PFSK-1 (cell line): ENCODE results near the gene RAX.

ENCODE experiments used
- FOXP2 ChIP-seq: optimal IDR thresholded peaks from 2 replicates; pipeline ENCODE3; 2011; ENCODE audit warnings: borderline replicate concordance, control low read depth, inconsistent platforms; ENCODE audit not compliant: insufficient read depth; ENCODE audit errors: extremely low read length, extremely low read depth
- POLR2AphosphoS5 ChIP-seq: IDR thresholded peaks from 2 replicates; pipeline ENCODE4 v1.6.1; 2012; ENCODE audit warnings: low read depth, mild to moderate bottlenecking, control low read depth, low read length, moderate library complexity
- SIN3A ChIP-seq: IDR thresholded peaks from 2 replicates; pipeline ENCODE4 v1.6.1; 2012; ENCODE audit warnings: mild to moderate bottlenecking, low read length, moderate library complexity, borderline replicate concordance; ENCODE audit not compliant: insufficient read depth
- TAF1 ChIP-seq: IDR thresholded peaks from 2 replicates; pipeline ENCODE4 v1.6.1; 2012; ENCODE audit warnings: low read length, control low read depth, borderline replicate concordance; ENCODE audit not compliant: insufficient read depth
- TF ChIP-seq, protein P1 (sequence below), 2 experiments: IDR thresholded peaks; 2 replicates each; pipeline versions ENCODE4 v1.6.1 to v1.8.0; 2011 to 2012; ENCODE audit warnings: low read depth in 2 of 2, low read length in 2 of 2, control low read depth in 1 of 2, inconsistent platforms in 1 of 2, mild to moderate bottlenecking in 1 of 2, moderate library complexity in 1 of 2; ENCODE audit not compliant: insufficient read depth in 1 of 2

RAX gene

DNA sequence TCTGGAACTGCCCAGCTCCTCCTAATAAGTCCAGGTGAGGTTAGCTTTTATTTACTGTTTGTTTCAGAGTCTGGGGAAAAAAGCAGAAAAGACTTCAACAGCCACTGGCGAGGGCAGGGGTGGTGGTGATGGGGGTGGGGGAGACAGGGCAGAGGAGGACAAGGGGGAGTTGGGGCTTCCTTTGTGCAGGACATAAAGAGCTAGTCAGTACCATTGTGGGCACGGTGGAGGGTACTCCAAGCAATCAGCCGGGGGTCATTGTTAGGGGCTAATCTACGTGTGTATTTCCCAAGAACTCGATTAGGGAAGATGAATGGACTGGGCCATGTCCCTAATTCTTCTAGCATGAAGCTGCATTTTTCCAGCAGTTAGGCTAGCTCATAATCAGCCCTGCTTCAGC lies 2.8 kb upstream of the RAX start:
- TF ChIP-seq SIN3A: no peak
- TF ChIP-seq, protein P1, sequence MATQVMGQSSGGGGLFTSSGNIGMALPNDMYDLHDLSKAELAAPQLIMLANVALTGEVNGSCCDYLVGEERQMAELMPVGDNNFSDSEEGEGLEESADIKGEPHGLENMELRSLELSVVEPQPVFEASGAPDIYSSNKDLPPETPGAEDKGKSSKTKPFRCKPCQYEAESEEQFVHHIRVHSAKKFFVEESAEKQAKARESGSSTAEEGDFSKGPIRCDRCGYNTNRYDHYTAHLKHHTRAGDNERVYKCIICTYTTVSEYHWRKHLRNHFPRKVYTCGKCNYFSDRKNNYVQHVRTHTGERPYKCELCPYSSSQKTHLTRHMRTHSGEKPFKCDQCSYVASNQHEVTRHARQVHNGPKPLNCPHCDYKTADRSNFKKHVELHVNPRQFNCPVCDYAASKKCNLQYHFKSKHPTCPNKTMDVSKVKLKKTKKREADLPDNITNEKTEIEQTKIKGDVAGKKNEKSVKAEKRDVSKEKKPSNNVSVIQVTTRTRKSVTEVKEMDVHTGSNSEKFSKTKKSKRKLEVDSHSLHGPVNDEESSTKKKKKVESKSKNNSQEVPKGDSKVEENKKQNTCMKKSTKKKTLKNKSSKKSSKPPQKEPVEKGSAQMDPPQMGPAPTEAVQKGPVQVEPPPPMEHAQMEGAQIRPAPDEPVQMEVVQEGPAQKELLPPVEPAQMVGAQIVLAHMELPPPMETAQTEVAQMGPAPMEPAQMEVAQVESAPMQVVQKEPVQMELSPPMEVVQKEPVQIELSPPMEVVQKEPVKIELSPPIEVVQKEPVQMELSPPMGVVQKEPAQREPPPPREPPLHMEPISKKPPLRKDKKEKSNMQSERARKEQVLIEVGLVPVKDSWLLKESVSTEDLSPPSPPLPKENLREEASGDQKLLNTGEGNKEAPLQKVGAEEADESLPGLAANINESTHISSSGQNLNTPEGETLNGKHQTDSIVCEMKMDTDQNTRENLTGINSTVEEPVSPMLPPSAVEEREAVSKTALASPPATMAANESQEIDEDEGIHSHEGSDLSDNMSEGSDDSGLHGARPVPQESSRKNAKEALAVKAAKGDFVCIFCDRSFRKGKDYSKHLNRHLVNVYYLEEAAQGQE (IDR thresholded peaks at IDR 0.05; ENCODE audit: insufficient read depth in 1 of 2, low read depth in 2 of 2, low read length in 2 of 2): no peak
- no peak for TF ChIP-seq TAF1
- TF ChIP-seq POLR2AphosphoS5: no peak
- no peak for TF ChIP-seq FOXP2

DNA sequence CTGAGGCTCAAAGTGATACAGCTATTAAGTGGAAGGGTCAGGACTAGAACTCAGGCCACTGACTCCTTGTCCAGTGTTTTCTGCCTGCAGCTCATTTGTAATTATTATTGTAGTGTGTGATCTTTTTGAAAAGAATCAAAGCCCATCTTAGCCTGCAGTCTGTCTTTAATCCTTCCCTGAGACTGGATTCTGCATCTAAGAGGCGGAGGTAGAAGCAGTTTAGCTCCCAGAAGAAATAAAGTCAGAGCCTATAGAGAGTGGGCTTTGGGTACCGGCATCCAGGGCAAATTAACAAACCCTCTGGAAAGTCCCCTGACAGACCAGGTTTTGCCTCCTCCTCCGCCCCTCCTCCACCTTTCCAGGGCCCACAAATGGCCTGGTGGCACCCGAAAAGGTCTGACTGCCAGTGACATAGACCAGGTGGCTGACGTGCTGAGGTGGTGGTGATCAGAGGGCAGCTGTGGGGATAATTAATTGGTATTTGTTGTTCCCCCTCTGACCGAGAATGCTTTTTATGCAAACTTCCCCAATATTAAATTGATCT lies 2.2 kb upstream of the RAX start:
- TF ChIP-seq TAF1: no peak
- no peak for TF ChIP-seq FOXP2

DNA sequence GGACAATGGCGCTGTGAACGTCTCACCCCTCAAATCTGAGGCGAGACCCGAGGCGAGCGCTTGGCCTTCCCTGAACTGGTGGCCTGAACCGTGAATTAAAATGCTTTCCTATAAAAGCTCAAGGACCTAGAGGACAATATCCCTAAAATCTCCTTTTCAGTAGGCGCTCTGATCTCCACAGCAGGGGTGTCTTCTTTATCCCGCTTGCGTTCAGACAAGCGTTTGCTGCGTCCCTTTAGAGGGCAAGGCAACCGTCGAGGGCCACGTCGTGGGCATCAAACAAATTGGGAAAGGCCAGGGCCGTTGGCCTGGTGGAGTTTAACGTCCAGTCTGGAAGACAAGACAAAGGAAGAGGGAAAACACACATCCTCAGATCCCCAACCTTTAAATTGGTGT lies 1.3 kb upstream of the RAX start:
- TF ChIP-seq, protein P1 (IDR thresholded peaks at IDR 0.05; ENCODE audit: insufficient read depth in 1 of 2, low read depth in 2 of 2, low read length in 2 of 2): no peak
- TF ChIP-seq POLR2AphosphoS5 (no peak), SIN3A (no peak), TAF1 (no peak), FOXP2 (no peak)

DNA sequence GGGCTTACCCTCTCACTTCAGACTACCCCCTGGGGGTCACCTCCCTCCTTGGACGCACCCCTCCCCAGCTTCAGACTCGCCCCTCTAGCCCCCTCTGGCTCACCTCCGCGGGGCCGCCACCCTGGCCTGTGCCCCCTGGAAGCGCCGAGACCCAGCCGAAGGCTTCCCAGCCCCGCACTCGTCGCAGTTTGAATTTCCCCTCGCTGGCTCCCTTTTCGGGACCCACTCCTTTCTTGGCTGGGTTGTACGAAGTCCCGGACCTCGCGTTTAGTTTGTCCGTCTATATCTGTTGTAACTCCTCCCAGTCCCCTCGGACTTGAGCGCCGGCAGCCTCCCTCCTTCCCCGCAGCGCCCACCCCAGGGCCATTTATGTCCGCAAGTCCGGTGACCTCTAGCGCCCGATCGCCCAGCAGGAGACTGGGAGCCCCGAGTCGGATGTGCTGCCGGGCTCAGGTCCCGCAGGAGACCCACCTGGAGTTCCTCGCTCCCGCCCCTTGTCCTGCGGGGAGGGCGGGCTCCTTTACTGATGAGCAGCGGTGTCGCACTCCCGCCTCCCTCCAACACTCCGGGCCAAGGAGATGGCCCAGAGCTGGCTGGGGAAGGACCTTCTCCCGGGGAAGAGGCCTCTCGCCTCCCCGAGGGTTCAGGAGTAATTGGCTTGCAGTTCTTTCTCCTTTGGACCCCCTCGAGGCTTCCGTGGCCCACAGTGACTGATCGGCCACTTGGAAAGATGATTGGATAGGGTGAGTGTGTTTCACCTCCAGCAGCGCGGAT lies 692 bp upstream of the RAX start:
- no peak for TF ChIP-seq POLR2AphosphoS5
- TF ChIP-seq FOXP2: no peak
- TF ChIP-seq TAF1: no peak
- TF ChIP-seq, protein P1 (IDR thresholded peaks at IDR 0.05; ENCODE audit: insufficient read depth in 1 of 2, low read depth in 2 of 2, low read length in 2 of 2): no peak
- TF ChIP-seq SIN3A: no peak

DNA sequence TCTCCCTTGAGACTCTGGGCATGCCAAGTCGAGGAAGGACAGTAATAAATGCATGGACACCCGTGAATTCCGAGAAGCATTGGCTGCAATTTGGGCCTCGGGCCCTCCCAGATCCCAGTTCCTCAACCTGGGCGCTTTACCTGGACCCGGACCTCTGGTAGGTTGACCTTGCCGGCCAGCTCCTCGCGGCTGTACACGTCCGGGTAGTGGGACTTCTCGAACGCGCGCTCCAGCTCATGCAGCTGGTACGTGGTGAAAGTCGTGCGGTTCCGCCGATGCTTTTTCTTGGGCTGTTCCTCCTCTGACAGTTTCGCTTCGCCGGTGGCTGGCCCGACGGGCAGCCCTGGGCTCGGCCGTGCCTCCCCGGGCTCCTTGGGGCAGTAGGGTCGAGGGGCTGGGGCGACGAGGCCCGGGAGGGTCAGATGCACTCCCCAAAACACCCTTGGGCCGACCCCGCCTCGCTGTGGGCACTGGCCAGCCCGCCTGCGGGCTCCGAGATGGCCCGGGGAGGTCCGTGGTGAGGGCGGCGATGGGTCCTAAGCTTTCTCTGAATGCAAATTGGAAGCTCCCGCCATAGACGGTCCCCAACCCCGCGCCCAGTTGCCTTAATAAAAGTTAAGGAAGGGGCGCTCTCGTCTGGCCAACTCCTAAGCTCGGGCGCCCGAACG lies 899 bp downstream of the RAX start:
- no peak for TF ChIP-seq POLR2AphosphoS5
- TF ChIP-seq FOXP2: no peak
- no peak for TF ChIP-seq TAF1
- TF ChIP-seq, protein P1 (IDR thresholded peaks at IDR 0.05; ENCODE audit: insufficient read depth in 1 of 2, low read depth in 2 of 2, low read length in 2 of 2): no peak
- no peak for TF ChIP-seq SIN3A
